ENCODE data around the gene ZNF845. TPM values are rescaled to one million over a fixed set of nuclear protein-coding genes. Genes with fewer than 3 reads are reported as not detected.

ZNF845 gene
- polyA plus RNA-seq, 3 donors = 0.51 to 3.6 (median 2.6) TPM

DNA sequence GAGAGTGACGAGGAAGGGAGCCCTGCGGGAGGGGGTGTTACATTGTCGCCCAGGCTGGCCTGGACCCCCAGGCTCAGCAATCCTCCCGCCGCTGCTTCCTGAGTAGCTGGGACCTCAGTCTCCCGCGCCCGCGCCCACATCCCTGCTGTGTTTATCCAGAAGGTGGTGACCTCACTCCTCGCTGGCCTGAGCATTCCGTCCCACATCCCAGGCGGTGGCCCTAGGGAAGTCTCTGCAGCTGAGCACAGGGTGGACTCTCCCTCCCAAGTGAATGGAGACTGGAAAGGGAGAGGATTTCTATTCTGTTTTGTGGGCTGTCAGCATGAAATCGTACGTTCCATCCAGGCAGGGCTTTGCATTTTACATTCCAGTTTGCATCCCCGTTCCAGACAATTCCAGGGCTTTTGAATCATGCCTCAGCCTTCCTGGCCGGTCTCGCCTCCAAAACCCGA, 61.0 kb downstream of the ZNF845 start:
- intact Hi-C loops (cut with micrococcal nuclease) = loop anchor here (2.0 to 10.0 kb wide), 3 partner anchors 38 to 430 kb away; partner anchors contain the start of genes ZNF665 (in 2 of the 2) and ZNF816 (in 1 of the 2)
- peaks cover 0 to 5% (median 4%) of the 10 kb centered on the region in 3 donors for H3K27me3 Mint-ChIP-seq (ENCODE audit: low read depth in 3 of 3)
- H3K4me2 ChIP-seq (replicated peaks; ENCODE audit: extremely low read depth, low read length, poor library complexity, severe bottlenecking) = peak overlapping the region; percentile 92
- H2AFZ ChIP-seq (ENCODE audit: insufficient read depth, low read depth, low read length, poor library complexity, severe bottlenecking) = peak overlapping the region; percentile 93
- TF ChIP-seq, protein P1, sequence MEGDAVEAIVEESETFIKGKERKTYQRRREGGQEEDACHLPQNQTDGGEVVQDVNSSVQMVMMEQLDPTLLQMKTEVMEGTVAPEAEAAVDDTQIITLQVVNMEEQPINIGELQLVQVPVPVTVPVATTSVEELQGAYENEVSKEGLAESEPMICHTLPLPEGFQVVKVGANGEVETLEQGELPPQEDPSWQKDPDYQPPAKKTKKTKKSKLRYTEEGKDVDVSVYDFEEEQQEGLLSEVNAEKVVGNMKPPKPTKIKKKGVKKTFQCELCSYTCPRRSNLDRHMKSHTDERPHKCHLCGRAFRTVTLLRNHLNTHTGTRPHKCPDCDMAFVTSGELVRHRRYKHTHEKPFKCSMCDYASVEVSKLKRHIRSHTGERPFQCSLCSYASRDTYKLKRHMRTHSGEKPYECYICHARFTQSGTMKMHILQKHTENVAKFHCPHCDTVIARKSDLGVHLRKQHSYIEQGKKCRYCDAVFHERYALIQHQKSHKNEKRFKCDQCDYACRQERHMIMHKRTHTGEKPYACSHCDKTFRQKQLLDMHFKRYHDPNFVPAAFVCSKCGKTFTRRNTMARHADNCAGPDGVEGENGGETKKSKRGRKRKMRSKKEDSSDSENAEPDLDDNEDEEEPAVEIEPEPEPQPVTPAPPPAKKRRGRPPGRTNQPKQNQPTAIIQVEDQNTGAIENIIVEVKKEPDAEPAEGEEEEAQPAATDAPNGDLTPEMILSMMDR (IDR thresholded peaks at IDR 0.05) = no peak
- H3K36me3 Mint-ChIP-seq = peaks cover 16 to 21% of the 10 kb centered on the region in 2 donors
- peaks cover 21% of the 10 kb centered on the region for H3K4me1 Mint-ChIP-seq
- H3K79me2 ChIP-seq (ENCODE audit: insufficient read depth, low read length) = peaks cover 12% of the 10 kb centered on the region
- peak overlapping the region; percentile 79 for H3K9ac ChIP-seq (ENCODE audit: insufficient read depth, low read length, poor library complexity, severe bottlenecking)
- H3K4me3 Mint-ChIP-seq = peak overlapping the region; percentile 96 to 99
- 37% methylated on average over 12 of the region's 18 CpGs for WGBS (ENCODE audit: insufficient coverage)
- peaks cover 12 to 18% of the 10 kb centered on the region in 2 donors for H3K36me3 ChIP-seq (replicated peaks in 1 of 2; ENCODE audit: control insufficient read depth in 1 of 2, insufficient read depth in 2 of 2, low read length in 2 of 2)
- H3K27ac ChIP-seq (ENCODE audit: low read depth in 1 of 2, low read length in 2 of 2) = peak overlapping the region in 1 of 2 donors; percentile 81
- no peaks in the 10 kb centered on the region for H3K27me3 ChIP-seq (ENCODE audit: control insufficient read depth in 2 of 2, insufficient read depth in 2 of 2, low read length in 2 of 2)
- H3K9me3 Mint-ChIP-seq = peaks cover 29 to 59% (median 53%) of the 10 kb centered on the region in 7 donors
- no peak for DNase-seq
- peak overlapping the region in 4 of 7 donors; percentile 61 to 93 (median 89) for H3K27ac Mint-ChIP-seq
- H3K4me3 ChIP-seq (replicated peaks in 1 of 3; ENCODE audit: low read depth in 2 of 3, low read length in 3 of 3) = peak overlapping the region; percentile 33 to 94 (median 81)
- peaks cover 35 to 42% of the 10 kb centered on the region in 2 donors for H3K9me3 ChIP-seq (replicated peaks in 1 of 2; ENCODE audit: control insufficient read depth in 1 of 2, insufficient read depth in 1 of 2, low read length in 2 of 2)
- H3K4me1 ChIP-seq (ENCODE audit: control insufficient read depth in 1 of 2, insufficient read depth in 2 of 2, low read length in 2 of 2) = peaks cover 13 to 19% of the 10 kb centered on the region in 2 donors
- no peaks in the 10 kb centered on the region for H4K20me1 ChIP-seq (ENCODE audit: insufficient read depth, low read length)

DNA sequence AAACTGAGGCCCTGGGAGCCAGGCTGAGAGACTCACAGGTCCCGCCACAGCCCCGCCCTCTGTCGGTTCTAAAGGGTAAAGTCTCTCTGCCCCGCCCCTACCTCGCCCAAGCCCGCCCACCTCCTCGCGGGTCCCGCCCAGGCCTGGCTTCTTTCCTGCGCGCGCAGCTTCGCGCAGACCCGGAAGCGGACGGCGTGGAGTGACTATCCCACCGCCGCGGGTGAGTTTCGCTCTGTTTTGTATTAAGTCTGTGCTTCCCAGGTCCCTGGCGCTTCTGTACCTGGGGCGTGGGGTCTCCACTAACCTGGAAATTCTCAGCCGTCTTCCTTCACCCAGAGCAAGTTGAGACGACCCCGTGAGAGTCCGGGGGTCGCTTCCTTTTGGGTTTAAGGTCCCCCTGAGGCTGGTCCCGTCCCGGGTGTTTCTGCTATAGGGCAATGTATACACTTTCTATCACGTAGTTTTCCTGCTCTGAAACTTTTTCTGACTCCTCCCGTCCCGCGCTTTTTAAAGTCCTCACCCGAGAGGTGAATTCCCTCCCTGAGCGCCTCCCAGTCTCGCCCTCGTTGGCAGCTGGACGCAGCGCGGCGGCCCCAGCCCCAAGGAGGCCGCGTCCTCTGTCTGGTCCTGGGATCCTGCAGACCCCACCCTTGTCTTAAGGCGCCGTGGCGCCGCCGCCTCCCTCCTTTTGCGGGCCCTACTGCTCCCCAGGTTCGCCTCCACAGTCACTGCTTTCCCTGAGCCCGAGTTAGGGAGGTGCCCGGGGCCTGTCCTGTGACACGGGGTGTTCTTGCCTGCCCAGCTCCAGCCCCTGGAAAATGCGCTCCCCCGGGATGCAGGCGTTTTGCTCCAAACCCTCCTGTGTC, 61.7 kb downstream of the ZNF845 start, which contains the start of gene ZNF765:
ZNF765 (plus strand) TSS at position 176 of the 866 bp plus-strand sequence. CDS start 2,867 bp downstream, outside the sequence.
- H3K9me3 ChIP-seq (replicated peaks in 1 of 2; ENCODE audit: control insufficient read depth in 1 of 2, insufficient read depth in 1 of 2, low read length in 2 of 2) = peaks cover 35 to 42% of the 10 kb centered on the region in 2 donors
- peak within 1 kb of the TSS; percentile 93 for H2AFZ ChIP-seq (ENCODE audit: insufficient read depth, low read depth, low read length, poor library complexity, severe bottlenecking)
- peaks cover 13 to 19% of the 10 kb centered on the region in 2 donors for H3K4me1 ChIP-seq (ENCODE audit: control insufficient read depth in 1 of 2, insufficient read depth in 2 of 2, low read length in 2 of 2)
- H3K27me3 ChIP-seq (ENCODE audit: control insufficient read depth in 2 of 2, insufficient read depth in 2 of 2, low read length in 2 of 2) = no peaks in the 10 kb centered on the region
- H3K4me3 ChIP-seq (replicated peaks in 1 of 3; ENCODE audit: low read depth in 2 of 3, low read length in 3 of 3) = peak within 1 kb of the TSS; percentile 80 to 94 (median 81)
- H3K36me3 Mint-ChIP-seq = peaks cover 22 to 28% of the 10 kb centered on the region in 2 donors
- peaks cover 12% of the 10 kb centered on the region for H3K79me2 ChIP-seq (ENCODE audit: insufficient read depth, low read length)
- H3K4me3 Mint-ChIP-seq = peak within 1 kb of the TSS; percentile 96 to 99
- peaks cover 0 to 4% (median 1%) of the 10 kb centered on the region in 3 donors for H3K27me3 Mint-ChIP-seq (ENCODE audit: low read depth in 3 of 3)
- peaks cover 21% of the 10 kb centered on the region for H3K4me1 Mint-ChIP-seq
- no peaks in the 10 kb centered on the region for H4K20me1 ChIP-seq (ENCODE audit: insufficient read depth, low read length)
- peak within 1 kb of the TSS; percentile 88 to 93 (median 90) for H3K27ac Mint-ChIP-seq
- WGBS (ENCODE audit: insufficient coverage) = under 1% methylated on average over 53 of the region's 58 CpGs
- peak; percentile 88 to 91 (median 90) for DNase-seq
- intact Hi-C loops (cut with micrococcal nuclease) = loop anchor here (1.0 to 10.0 kb wide), 7 partner anchors 37 to 430 kb away; partner anchors contain the start of genes ZNF665 (in 2 of the 2), ZNF845 (in 2 of the 2), ZNF761 (in 1 of the 2) and ZNF813 (in 1 of the 2)
- peaks cover 18 to 25% of the 10 kb centered on the region in 2 donors for H3K36me3 ChIP-seq (replicated peaks in 1 of 2; ENCODE audit: control insufficient read depth in 1 of 2, insufficient read depth in 2 of 2, low read length in 2 of 2)
- peak within 1 kb of the TSS; percentile 53 to 81 for H3K27ac ChIP-seq (ENCODE audit: low read depth in 1 of 2, low read length in 2 of 2)
- peaks cover 28 to 59% (median 53%) of the 10 kb centered on the region in 7 donors for H3K9me3 Mint-ChIP-seq
- peak within 1 kb of the TSS; percentile 92 for H3K4me2 ChIP-seq (replicated peaks; ENCODE audit: extremely low read depth, low read length, poor library complexity, severe bottlenecking)
- TF ChIP-seq, protein P1 (IDR thresholded peaks at IDR 0.05) = peak; percentile 64
- peak within 1 kb of the TSS; percentile 79 for H3K9ac ChIP-seq (ENCODE audit: insufficient read depth, low read length, poor library complexity, severe bottlenecking)
